Subcutaneous adipose tissue (tissue), 4 donors: Measurements from ENCODE around the gene ENPP5. TPM values are rescaled to one million over a fixed set of nuclear protein-coding genes. Genes with fewer than 3 reads are reported as not detected.

Experiments used
- total RNA-seq, 4 donors: library from RNA; depleted of rRNA; stranded (reverse); fragments of >200 nt; gene quantifications; one replicate each; pipeline ENCODE4 v1.1.0, GENCODE V29; 2016
- TF ChIP-seq, protein P1 (sequence below): fragments of 450-650 bp; IDR thresholded peaks from one replicate; pipeline ENCODE4 v1.5.1; 2016; ENCODE audit warnings: low read depth, mild to moderate bottlenecking, control low read depth, antibody characterized with exemption, moderate library complexity

ENPP5 gene
- total RNA-seq, 4 donors from 2014 or later = 0.38 to 0.82 (median 0.59) TPM

DNA sequence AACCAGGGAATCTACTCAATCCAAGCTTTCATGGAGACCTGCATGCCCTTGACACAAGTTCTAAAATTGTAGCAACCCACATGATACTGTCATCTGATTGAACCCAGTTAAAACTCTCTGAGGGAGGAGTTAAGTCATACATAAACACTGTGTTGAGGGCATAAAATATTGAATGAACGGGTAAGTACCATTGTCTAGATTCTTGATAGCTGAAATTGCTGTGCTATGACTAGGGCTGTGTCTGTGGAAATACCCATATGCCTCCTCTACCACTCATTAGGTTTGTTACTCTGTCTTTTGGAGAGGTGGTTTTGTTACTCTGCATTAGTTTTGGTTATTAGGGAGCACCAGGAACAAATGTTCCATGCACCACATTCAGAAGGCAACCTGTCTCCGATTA, 33.4 kb downstream of the ENPP5 start:
- TF ChIP-seq, protein P1, sequence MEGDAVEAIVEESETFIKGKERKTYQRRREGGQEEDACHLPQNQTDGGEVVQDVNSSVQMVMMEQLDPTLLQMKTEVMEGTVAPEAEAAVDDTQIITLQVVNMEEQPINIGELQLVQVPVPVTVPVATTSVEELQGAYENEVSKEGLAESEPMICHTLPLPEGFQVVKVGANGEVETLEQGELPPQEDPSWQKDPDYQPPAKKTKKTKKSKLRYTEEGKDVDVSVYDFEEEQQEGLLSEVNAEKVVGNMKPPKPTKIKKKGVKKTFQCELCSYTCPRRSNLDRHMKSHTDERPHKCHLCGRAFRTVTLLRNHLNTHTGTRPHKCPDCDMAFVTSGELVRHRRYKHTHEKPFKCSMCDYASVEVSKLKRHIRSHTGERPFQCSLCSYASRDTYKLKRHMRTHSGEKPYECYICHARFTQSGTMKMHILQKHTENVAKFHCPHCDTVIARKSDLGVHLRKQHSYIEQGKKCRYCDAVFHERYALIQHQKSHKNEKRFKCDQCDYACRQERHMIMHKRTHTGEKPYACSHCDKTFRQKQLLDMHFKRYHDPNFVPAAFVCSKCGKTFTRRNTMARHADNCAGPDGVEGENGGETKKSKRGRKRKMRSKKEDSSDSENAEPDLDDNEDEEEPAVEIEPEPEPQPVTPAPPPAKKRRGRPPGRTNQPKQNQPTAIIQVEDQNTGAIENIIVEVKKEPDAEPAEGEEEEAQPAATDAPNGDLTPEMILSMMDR = no peak

DNA sequence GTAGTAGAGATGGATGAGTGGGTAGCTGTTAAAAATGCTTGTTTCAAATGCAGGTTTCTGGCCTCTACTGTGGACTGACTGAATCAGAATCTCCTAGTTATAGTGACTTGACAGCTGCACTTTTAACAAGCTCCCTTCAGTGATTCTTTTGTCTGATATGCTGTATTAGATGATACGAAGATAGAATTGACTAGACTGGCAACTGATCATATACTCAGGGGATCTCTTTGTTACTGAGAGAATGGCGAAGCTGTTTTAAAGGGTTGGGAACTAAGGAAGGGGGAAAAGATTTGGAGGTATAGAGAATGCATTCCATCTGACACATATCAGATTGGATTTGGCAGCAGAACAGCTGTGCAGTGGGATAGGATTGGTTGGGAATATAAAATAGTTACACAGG, 33.9 kb downstream of the ENPP5 start:
- TF ChIP-seq, protein P1 = no peak

DNA sequence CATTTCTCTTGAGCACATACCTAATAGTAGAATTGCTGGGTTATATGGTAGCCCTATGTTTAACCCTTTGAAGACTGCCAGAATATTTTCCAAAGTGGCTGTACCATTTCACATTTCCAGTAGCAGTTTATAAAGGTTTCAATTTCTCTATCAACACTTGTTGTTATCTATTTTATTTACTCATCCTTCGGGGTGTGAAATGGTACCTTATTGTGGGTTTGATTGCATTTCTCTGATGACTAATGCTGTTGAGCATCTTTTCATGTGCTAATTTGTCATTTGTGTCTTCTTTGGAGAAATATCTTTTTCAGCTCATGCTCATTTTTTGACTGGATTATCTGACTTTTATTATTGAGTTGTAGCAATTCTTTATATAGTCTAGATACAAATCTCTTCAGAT, 35.6 kb downstream of the ENPP5 start:
- TF ChIP-seq, protein P1 = no peak

DNA sequence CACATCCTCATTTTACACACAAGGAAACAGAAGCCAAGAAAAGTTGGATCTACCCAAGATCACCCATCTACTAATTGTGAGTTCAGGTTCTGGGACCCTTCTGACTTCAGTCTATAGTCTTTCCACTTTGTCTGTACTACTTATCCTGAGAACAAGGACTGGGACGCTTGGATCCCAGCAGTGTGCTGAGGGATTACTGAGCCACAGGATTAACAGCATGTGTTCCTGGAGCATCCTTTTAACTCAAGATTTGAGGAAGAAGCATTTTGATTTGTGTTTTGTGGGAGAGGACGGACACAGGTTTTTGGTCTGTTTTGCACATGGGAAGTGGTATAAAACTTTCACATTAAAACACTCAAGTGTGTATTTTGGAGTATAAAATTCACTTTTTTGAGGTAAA, 36.6 kb downstream of the ENPP5 start:
- TF ChIP-seq, protein P1 = no peak

DNA sequence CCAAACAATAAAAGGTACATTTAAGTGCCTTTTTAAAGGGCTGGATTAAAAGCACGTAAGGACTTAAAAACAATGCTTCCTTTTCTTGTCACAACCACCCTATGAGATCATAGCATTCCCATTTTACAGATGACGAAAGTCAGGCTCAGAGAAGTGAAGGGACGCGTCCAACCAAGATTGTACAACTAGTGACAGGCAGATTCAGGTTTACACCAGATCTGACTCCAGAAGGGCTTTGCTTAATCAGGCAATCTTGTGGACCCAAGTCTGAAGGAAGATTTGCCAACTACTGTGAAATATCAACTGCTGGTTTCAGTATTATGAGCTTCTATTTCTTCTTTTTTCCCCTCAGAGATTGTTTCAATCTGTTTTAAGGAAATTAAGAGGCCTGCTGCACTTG, 40.1 kb downstream of the ENPP5 start:
- TF ChIP-seq, protein P1 = no peak

DNA sequence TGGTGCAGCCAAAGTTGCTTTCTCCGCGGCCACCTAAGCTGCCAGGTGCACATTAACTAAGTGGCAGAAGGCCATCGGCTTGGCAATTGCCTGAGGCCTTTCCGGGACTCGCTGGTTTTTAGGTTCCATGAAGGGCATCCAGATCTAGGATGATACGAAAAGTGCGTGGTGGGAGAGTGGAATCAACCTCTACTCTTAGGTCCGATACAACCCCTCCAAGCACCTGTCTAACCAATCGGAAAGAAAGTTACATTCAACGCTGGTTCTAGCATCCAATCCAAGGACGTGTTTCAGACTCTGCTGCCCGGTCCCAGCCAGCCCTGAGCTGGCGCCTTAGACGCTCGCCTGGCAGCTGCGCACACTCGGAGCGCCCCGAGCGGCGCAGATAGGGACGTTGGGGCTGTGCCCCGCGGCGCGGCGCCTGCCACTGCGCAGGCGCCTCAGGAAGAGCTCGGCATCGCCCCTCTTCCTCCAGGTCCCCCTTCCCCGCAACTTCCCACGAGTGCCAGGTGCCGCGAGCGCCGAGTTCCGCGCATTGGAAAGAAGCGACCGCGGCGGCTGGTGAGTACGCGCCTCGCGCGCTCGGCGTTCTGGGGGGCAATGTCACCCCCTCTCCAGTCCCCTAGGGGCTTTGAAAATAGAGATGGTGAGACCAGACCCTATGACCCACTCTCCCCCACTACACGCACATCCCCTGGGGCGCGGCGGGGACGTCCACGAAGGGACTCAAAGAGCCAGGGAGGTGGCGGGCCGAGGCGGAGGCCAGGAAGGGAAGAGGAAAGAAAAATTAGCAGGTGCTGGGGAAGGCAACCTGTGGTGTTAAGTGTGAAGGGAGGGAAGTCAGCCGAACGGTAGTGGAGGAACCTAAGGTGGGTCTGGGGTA, 40.9 kb downstream of the ENPP5 start, which contains the start of gene ENPP4:
ENPP4 (plus strand) TSS at position 361 of the 883 bp plus-strand sequence. CDS start 9,595 bp downstream, outside the sequence.
- TF ChIP-seq, protein P1 = no peak

DNA sequence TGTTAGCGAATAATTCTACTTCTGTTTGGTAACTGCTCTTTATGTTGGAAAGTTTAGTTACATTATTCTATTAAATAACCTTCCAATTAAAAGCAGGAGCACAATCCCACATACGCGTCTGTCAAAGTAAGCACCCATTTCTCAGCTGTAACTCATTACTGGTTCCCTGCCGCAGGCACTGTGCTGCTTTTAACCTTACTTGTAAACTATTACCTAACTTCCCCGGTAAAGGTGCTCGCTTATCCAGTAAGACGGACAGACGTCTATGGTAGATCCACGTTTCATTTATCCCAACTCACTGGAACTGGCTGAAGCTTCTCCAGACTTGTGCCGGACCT, 41.5 kb downstream of the ENPP5 start:
- TF ChIP-seq, protein P1 = no peak
